KOPT-K1 (cell line): ENCODE measurements around the gene YTHDF1.

ENCODE experiments used
- H3K27ac ChIP-seq: fragments of 200-600 bp; sonication (generic); 2 replicates; pipeline ENCODE4 v1.5.1; 2016; ENCODE audit warnings: antibody characterized with exemption, mild to moderate bottlenecking, low read depth, low read length; ENCODE audit not compliant: poor library complexity, severe bottlenecking
- H3K36me3 ChIP-seq: fragments of 200-600 bp; sonication (generic); 2 replicates; pipeline ENCODE4 v1.5.1; 2017; ENCODE audit warnings: antibody characterized with exemption, mild to moderate bottlenecking, low read length, moderate library complexity; ENCODE audit not compliant: insufficient read depth
- H3K9me3 ChIP-seq: fragments of 200-600 bp; sonication (generic); 2 replicates; pipeline ENCODE4 v1.5.1; 2017; ENCODE audit warnings: antibody characterized with exemption, low read length, mild to moderate bottlenecking; ENCODE audit not compliant: insufficient read depth, poor library complexity, severe bottlenecking

The YTHDF1 gene

DNA sequence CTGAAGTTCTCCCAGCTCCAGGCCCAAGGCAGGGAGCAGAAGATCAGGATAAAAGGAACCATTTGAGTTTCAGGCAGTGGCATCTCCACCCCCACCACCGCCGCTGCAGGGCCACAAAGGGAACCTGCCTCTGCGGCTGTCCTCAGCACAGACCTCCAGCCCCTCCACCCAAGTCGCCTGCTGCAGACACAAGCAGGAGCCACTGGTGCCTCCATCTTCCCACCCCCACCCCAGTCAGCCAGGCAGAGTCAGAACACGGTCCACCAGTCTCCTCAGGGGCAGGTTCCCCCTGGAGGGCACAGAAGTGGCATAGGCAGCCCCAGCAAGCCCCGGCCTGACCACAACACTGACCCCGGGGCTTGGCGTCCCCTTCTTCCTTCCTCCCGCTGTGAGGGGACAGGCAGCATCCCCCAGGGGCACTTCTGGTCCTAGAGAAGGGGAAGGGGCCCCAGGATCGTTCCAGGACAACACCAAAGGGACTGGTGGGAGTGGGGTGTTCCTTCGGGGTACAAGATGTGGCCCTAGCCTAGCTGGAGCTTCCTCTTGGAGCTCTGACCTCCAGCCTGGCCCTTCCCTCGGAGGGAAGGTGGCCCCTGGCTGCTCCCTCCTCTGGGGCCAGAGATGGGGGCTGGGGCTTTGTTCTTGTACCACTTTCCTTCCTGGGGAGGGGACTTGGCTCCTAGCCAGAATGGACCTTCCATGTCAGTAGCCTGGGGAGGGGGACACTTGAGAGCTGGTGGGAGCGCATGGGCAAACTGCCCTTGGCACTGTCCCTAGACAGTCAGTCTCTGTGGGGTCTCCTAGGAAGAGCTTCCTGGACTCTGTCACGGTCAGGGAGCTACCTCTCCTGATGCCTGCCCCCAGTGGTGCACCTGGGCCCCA is 36.0 kb downstream of the YTHDF1 start:
- H3K36me3 ChIP-seq, result no peaks in the 10 kb centered on the region
- no peaks in the 10 kb centered on the region for H3K9me3 ChIP-seq
- no peak overlapping the region for H3K27ac ChIP-seq

DNA sequence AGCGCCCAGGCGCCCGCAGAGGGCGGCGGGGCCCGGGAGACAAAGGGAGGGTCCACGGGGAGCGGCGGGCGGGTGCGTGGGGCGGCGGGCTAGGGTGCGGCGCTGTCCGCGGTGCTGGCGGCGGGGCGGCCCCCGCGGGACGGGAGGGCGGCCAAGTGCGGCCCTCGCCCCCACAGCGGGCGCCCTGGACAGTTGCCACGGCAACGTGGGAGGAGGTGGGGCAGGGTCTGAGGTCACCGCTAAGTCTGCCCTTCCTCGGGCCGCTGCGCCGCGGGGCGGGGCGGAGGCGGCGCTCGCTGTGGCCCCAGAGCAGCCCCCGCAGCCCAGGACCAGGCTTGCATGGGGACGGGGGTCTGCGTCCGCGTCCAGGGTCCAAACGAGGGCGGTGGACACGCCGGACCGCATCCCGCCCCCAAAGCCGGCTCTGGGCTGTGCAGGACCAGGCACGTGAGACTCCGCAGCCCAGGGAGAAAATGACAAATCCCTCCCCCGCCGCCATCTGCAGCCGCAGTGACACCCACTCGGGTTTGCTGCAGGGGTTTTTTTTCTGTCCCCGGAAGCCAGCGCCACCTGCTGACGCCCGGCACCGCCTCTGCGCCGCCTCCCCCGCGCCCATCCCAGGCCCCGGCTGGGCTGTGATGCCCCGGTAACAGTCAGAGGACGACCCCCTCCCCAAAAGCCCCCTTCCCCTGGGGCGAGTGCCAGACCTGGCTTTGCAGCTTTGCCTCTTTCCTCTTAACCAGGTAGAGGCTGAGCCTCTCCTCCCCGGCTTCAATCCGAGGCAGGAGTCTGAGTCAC is 36.8 kb downstream of the YTHDF1 start:
- Histone ChIP-seq H3K9me3 (no peaks in the 10 kb centered on the region), H3K27ac (no peak overlapping the region), H3K36me3 (no peaks in the 10 kb centered on the region)

GRCh38 chr20:63178446-63178820 is 37.5 kb downstream of the YTHDF1 start:
- no peak overlapping the region for H3K27ac ChIP-seq

GRCh38 chr20:63177785-63178445 is 38.0 kb downstream of the YTHDF1 start:
- H3K36me3 ChIP-seq, result no peaks in the 10 kb centered on the region
- H3K9me3 ChIP-seq, result no peaks in the 10 kb centered on the region
- H3K27ac ChIP-seq, result no peak overlapping the region

More at GRCh38 chr20:63178446-63178820, 37.5 kb downstream of the YTHDF1 start:
- Histone ChIP-seq H3K36me3 (no peaks in the 10 kb centered on the region), H3K9me3 (no peaks in the 10 kb centered on the region)

DNA sequence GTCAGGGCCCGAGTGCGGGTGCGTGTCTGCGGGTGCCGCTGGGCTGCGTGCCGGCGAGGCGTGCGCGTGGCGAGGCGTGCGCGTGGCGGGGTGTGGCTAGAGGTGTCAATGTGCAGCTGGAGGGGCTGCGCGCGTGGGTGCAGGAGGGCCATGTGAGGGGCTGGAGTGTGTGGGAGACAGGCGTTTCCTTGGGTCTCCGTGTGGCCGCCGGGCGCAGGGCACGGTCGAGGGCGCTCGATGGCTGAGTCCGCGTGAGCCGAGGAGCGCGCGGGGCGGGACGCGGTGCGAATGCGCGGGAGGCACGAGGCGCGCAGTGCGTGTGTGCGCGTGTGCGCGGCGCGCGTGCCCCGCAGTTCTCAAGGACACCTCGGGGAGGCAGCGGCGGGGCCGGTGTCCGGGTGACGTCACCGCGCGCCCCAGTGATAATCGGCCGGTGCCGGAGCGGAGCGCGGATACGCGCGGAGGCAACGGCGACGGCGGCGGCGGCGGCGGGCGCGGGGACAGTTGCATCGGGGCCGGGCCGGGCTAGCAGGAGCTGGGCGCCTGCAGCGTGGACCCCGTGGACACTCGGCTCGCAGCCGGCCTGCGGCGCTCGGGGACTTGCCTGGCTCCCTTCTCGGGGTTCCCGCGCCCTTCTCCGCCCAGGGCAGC is 38.7 kb downstream of the YTHDF1 start:
- H3K9me3 ChIP-seq, result no peaks in the 10 kb centered on the region
- no peak overlapping the region for H3K27ac ChIP-seq
- no peaks in the 10 kb centered on the region for H3K36me3 ChIP-seq

DNA sequence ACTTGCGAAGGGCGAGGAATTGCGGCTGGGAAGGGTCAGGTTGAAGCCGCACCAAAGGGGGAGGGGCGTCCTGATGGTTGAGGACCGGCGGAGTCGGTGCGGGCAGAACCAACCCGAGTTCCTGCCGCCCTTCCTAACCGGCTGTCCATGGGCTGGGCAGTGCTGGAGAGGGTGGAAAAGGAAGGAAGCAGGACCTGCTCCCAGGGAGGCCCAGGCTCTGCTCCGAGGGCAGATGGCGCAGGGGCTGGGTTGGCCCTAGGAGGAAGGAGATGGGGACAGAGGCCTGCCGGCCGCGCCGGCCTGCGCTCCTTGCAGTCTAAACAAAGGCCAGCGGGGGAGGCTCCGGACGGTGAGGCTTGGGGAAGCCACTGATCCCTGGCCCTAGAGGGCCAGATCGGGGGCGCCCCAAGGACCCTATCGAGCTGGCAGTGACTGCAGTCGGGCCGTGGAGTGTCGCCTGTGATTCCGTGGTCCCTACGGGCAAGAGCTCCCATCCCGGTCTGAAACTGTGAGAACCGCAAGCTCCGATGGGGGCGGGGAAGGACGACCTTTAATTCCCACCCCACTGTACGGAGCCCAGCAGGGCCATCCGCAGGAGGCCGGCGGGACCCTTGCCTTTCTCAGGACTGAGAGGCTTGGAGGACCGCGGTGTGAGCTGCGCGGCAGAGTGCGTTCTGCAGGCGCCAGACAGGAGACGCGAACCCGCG is 39.4 kb downstream of the YTHDF1 start:
- no peak overlapping the region for H3K27ac ChIP-seq
- no peaks in the 10 kb centered on the region for H3K9me3 ChIP-seq
- H3K36me3 ChIP-seq, result no peaks in the 10 kb centered on the region

- H3K27ac ChIP-seq, result no peak overlapping the region
- no peaks in the 10 kb centered on the region for H3K36me3 ChIP-seq
- H3K9me3 ChIP-seq, result no peaks in the 10 kb centered on the region
Measured at GRCh38 chr20:63176034-63176426, 39.9 kb downstream of the YTHDF1 start.

DNA sequence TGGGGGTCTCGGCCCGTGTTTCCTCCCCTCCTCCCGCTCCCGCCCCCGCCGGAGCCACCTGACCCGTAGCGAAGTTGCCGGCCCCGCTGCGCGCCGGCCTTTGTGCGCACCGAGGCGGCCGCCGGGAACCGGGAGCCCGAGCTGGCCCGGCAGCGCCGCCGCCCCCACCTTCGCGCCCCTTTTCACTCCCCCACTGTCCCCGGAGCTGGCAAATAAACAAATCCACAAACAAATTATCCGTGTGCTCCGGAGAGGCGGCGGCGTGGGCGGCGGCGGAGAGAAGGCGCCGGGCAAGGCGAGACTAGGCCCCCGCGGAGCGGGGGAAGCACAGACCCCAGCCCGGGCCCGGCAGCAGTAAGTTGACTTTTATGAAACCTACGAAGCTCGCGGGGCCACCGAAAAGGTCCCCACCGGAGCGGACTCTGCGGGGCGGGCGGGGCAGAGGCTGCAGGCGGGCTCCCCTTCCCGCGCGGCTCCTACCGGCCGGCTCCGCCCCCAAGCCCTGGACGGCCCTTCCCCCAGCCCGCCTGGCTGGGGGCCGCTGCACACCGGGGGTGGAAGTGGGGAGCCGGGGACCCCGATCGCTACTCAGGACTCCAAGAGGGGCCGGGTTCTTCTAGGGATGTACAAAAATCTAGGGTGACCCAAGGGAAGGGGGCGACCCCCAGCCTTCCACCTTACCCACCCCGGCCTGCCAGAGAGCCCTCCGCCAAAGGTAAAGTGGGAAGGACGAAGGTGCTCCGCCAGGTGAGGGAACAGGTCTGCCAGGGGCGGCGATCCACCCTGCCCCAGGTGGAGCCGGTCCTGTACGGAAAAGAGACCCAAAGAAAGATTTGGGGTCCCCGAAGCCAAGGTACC is 40.7 kb downstream of the YTHDF1 start:
- Histone ChIP-seq H3K27ac (no peak overlapping the region), H3K36me3 (no peaks in the 10 kb centered on the region), H3K9me3 (no peaks in the 10 kb centered on the region)

DNA sequence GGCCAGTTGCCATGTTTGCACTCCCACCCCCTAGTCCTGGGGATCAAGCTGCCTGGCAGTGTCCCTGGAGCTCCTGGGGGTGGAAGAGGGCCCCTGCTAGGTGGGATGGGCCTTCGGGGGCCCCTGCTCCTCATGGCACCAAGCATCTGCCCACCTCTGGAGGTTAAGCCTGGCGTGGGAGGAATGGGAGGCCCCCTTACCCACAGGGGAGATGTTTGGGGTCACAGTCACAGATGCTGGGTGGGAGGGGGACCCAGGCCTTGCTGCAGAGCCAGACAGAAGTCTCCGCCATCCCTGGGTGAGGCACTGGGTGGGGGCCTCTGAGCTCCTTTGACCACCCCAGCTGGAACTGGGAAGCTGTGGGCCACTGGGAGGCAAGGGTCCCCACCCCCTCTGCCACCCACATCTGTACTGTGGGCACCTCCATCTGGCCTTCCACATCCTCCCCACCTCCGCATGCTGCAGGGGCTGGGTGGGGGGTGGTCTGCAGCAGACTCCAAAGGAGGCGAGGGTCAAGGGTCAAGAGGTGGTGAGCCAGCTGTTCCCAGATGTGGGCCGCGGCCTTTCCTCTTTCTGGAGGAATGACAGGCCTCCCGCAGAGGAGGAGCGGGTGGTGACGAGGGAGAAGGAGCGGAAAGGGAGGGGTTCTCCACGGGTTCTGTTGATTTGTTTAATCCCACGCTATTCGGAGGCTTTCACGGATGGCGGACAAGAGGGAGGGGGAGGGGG is 41.5 kb downstream of the YTHDF1 start:
- H3K9me3 ChIP-seq, result no peaks in the 10 kb centered on the region
- H3K36me3 ChIP-seq, result no peaks in the 10 kb centered on the region
- H3K27ac ChIP-seq, result no peak overlapping the region

DNA sequence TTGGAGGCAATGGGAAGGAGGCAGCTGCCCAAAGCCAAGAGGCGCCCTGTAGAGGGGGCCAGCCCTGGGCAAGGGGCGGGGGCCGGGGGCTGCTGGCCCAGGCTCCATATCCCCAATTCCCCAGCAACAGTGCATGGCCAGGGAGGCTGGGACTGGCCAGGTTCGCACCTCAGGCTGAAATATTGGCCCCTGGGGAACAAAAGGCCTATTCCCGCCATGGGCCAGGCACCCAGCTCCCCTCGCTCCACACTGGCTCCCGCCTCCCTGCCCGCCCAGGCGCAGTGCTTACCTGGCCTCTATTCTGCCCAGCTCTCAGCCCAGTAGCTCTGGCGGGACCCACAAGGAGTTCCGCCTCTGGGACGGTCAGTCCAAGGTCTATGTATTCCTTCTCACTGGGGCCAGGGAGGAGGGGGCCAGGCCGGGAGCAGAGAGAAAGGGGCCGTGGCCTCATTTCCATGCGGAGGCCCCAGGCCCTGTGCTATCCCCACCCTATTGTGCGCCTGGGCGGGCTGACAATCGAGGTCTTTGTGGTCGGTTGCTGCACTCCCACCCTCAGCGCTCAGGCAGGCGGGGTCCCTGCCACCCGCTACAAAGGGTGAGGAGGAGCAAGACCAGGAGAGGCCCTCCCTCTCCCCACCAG is 42.3 kb downstream of the YTHDF1 start:
- H3K9me3 ChIP-seq, result no peaks in the 10 kb centered on the region
- no peak overlapping the region for H3K27ac ChIP-seq
- no peaks in the 10 kb centered on the region for H3K36me3 ChIP-seq

DNA sequence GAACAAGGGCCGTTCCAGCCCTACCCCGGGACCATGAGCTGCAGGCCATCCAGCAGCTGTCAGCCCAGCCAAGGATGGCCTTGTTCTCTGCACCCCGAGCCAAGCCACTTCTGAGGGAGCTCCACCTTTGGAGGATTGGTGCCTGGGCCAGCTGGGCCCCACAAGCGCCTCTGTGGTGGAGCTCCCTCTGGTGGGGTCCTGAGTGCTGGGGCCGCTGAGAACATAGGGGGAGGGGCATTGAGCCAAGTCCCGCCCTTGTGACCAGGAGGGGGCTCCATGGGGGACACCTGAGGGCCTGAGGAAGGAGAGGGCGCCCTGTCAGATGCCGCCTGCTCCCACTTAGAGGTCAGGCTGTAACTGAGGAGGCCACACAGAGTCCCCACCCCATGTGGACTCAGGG is 43.2 kb downstream of the YTHDF1 start:
- Histone ChIP-seq H3K9me3 (no peaks in the 10 kb centered on the region), H3K36me3 (no peaks in the 10 kb centered on the region), H3K27ac (no peak overlapping the region)

DNA sequence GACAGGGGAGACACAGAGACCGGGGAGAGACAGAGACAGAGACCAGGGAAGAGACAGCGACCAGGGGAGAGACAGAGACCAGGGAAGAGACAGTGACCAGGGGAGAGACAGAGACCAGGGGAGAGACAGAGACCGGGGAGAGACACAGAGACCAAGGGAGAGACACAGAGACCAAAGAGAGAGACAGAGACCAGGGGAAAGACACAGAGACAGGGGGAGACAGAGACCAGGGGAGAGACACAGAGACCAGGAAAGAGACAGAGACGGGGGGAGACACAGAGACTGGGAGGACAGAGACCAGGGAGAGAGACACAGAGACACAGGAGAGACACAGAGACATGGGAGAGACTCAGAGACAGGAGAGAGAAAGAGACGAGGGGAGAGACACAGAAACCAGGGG is 43.9 kb downstream of the YTHDF1 start:
- no peaks in the 10 kb centered on the region for H3K9me3 ChIP-seq
- no peak overlapping the region for H3K27ac ChIP-seq
- no peaks in the 10 kb centered on the region for H3K36me3 ChIP-seq

DNA sequence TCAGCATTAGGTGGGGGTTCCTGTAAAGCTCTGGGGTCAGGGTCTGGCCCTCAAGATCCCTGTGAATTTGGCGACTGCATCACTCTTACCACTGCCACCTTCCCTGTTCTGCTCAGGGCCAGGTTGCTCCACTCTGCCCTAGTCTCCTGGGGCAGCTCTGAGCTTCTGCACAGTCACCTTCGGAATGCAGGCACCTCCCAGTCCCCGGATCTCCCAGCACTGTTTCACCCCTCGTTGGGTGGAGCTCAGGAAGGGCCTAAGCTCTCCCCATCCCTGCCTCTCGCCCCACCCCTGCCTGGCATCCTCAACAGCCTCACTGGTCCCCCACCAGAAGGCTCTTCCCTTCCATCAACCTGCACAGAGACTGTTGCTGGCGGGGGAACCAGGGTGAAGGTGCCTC is 46.2 kb downstream of the YTHDF1 start:
- no peaks in the 10 kb centered on the region for H3K36me3 ChIP-seq
- no peaks in the 10 kb centered on the region for H3K9me3 ChIP-seq
- H3K27ac ChIP-seq, result no peak overlapping the region
